A549 (cell line): ENCODE results near the gene CDK10. TPM values are rescaled to one million over a fixed set of nuclear protein-coding genes. Genes with fewer than 3 reads are reported as not detected.
A peak's percentile ranks its signal among the peaks of the same experiment; 100 is the strongest.

ENCODE experiments used
- ATAC-seq, 2 experiments: fragments of 200-7000 bp in 1 of 2; fragments of >200 bp in 1 of 2; cut with Nextera tagmentation in 1 of 2; cut with Tn5 transposase in 1 of 2; 3 replicates each; pipeline versions ENCODE4 v1.8.0 to v1.9.1; 2018 to 2020; ENCODE audit warnings: mild to moderate bottlenecking in 1 of 2, moderate library complexity in 1 of 2
- CTCF ChIA-PET: fragments of 300-600 bp; sonication (Branson Sonifier 250); formaldehyde crosslinking; extraction: SDS; loops from one replicate; lab custom pipeline; 2021; ENCODE audit warnings: antibody characterized with exemption, inconsistent platforms; lab: Yijun Ruan, JAX
- POLR2A ChIA-PET: fragments of 350-600 bp; formaldehyde crosslinking; extraction: SDS; loops from one replicate; lab custom pipeline; 2021; ENCODE audit warnings: antibody characterized with exemption, inconsistent platforms; lab: Yijun Ruan, JAX
- DNase-seq, 2 experiments: peaks; one replicate each; pipeline versions ENCODE4 v3.0.0 to v3.0.0-alpha.2; 2011 to 2016; ENCODE audit warnings: low read depth in 1 of 2, low spot score in 1 of 2
- FAIRE-seq: peaks from 2 replicates; lab custom pipeline; 2011; peaks lifted over from hg19 to GRCh38; lab: Jason Lieb, UNC
- H3K27ac ChIP-seq, 2 experiments: fragments of >200 bp; sonication (Bioruptor Twin); formaldehyde crosslinking; 3 replicates each; pipeline ENCODE4 v1.5.1; 2016 to 2017
- H3K4me1 ChIP-seq: fragments of >200 bp; sonication (Bioruptor Twin); formaldehyde crosslinking; 3 replicates; pipeline ENCODE4 v1.6.1; 2016
- H3K4me2 ChIP-seq: fragments of >200 bp; sonication (Bioruptor Twin); formaldehyde crosslinking; 3 replicates; pipeline ENCODE4 v1.6.1; 2016
- H3K4me3 ChIP-seq: fragments of >200 bp; sonication (Bioruptor Twin); formaldehyde crosslinking; 3 replicates; pipeline ENCODE4 v1.5.1; 2016
- H3K9me3 ChIP-seq: fragments of >200 bp; sonication (Bioruptor Twin); formaldehyde crosslinking; 3 replicates; pipeline ENCODE4 v1.6.1; 2016
- ATOH8 ChIP-seq: fragments of 250-450 bp; sonication (Bioruptor Pico); IDR thresholded peaks from 2 replicates; pipeline ENCODE4 v1.5.0; 2020; ENCODE audit warnings: low read depth, mild to moderate bottlenecking, moderate library complexity
- CBX8 ChIP-seq: fragments of 200-600 bp; sonication (generic); IDR thresholded peaks from 2 replicates; pipeline ENCODE4 v1.6.1; 2016
- CHD4 ChIP-seq: fragments of 200-600 bp; sonication (generic); IDR thresholded peaks from 2 replicates; pipeline ENCODE4 v1.6.1; 2016; ENCODE audit warnings: antibody characterized with exemption, mild to moderate bottlenecking, borderline replicate concordance
- E2F6 ChIP-seq: IDR thresholded peaks from 2 replicates; pipeline ENCODE4 v1.6.1; 2012; ENCODE audit warnings: low read depth, borderline replicate concordance
- EHMT2 ChIP-seq: fragments of 200-600 bp; sonication (generic); IDR thresholded peaks from 2 replicates; pipeline ENCODE4 v1.6.1; 2016; ENCODE audit warnings: antibody characterized with exemption, low read depth, mild to moderate bottlenecking, moderate library complexity
- FOSL2 ChIP-seq, 2 experiments: fragments of 450-650 bp in 1 of 2; fragments of >200 bp in 1 of 2; sonication (Bioruptor Twin) in 1 of 2; formaldehyde crosslinking; IDR thresholded peaks; 2 replicates each; pipeline versions ENCODE4 v1.5.0 to v1.6.1; 2016 to 2020; ENCODE audit warnings: mild to moderate bottlenecking in 1 of 2, moderate library complexity in 1 of 2
- HEYL ChIP-seq: fragments of 250-450 bp; sonication (Bioruptor Pico); IDR thresholded peaks from 2 replicates; pipeline ENCODE4 v1.8.0; 2021; ENCODE audit warnings: mild to moderate bottlenecking, moderate library complexity
- HMGXB4 ChIP-seq: fragments of 250-450 bp; sonication (Bioruptor Pico); IDR thresholded peaks from 2 replicates; pipeline ENCODE4 v1.5.0; 2021; ENCODE audit warnings: mild to moderate bottlenecking, moderate library complexity, borderline replicate concordance
- HOXB5 ChIP-seq: fragments of 250-450 bp; sonication (Bioruptor Pico); IDR thresholded peaks from 2 replicates; pipeline ENCODE4 v1.5.0; 2020; ENCODE audit warnings: mild to moderate bottlenecking, moderate library complexity
- JUN ChIP-seq, 2 experiments: fragments of >200 bp; sonication (Bioruptor Twin); formaldehyde crosslinking; IDR thresholded peaks; 2 replicates in 1 of 2; 3 replicates in 1 of 2; pipeline ENCODE4 v1.6.1; 2016 to 2017
- KDM1A ChIP-seq: fragments of 200-600 bp; sonication (generic); IDR thresholded peaks from 2 replicates; pipeline ENCODE4 v1.6.1; 2016; ENCODE audit warnings: low read depth, mild to moderate bottlenecking
- PBX3 ChIP-seq: IDR thresholded peaks from 2 replicates; pipeline ENCODE4 v1.6.1; 2012
- PHF8 ChIP-seq: fragments of 200-600 bp; sonication (generic); IDR thresholded peaks from 2 replicates; pipeline ENCODE4 v1.6.1; 2016; ENCODE audit warnings: low read depth, mild to moderate bottlenecking, antibody characterized with exemption, moderate library complexity, borderline replicate concordance
- POLR2A ChIP-seq: IDR thresholded peaks from 2 replicates; pipeline ENCODE4 v1.6.1; 2012; ENCODE audit warnings: mild to moderate bottlenecking, low read length
- RAD21 ChIP-seq, 2 experiments: fragments of >200 bp in 1 of 2; sonication (Bioruptor Twin) in 1 of 2; formaldehyde crosslinking in 1 of 2; IDR thresholded peaks in 1 of 2; conservative IDR thresholded peaks in 1 of 2; 2 replicates in 1 of 2; 3 replicates in 1 of 2; pipeline ENCODE4 v1.6.1; 2012 to 2018; ENCODE audit warnings: inconsistent platforms in 1 of 2
- RCOR1 ChIP-seq: fragments of 150-350 bp; IDR thresholded peaks from 2 replicates; pipeline ENCODE4 v1.6.1; 2014; ENCODE audit warnings: antibody characterized with exemption, low read length, low read depth
- REST ChIP-seq: fragments of 200-600 bp; sonication (generic); IDR thresholded peaks from 2 replicates; pipeline ENCODE4 v1.6.1; 2016; ENCODE audit warnings: antibody characterized with exemption, mild to moderate bottlenecking, moderate library complexity
- RFX5 ChIP-seq: fragments of 450-650 bp; IDR thresholded peaks from 2 replicates; pipeline ENCODE4 v1.7.1; 2014; ENCODE audit warnings: antibody characterized with exemption, mild to moderate bottlenecking, moderate library complexity
- RNF2 ChIP-seq: fragments of 200-600 bp; sonication (generic); IDR thresholded peaks from 2 replicates; pipeline ENCODE4 v1.6.1; 2016; ENCODE audit warnings: low read depth, mild to moderate bottlenecking, antibody characterized with exemption, moderate library complexity, borderline replicate concordance
- SREBF2 ChIP-seq: fragments of 450-650 bp; IDR thresholded peaks from 2 replicates; pipeline ENCODE4 v1.6.1; 2014; ENCODE audit warnings: mild to moderate bottlenecking, moderate library complexity
- ZC3H11A ChIP-seq: fragments of 450-650 bp; IDR thresholded peaks from 2 replicates; pipeline ENCODE4 v1.6.1; 2014; ENCODE audit warnings: antibody characterized with exemption, mild to moderate bottlenecking
- ZFP36 ChIP-seq: fragments of 450-650 bp; IDR thresholded peaks from 2 replicates; pipeline ENCODE4 v1.6.1; 2014; ENCODE audit warnings: borderline replicate concordance; ENCODE audit not compliant: partially characterized antibody
- WGBS: methylation state at CpG from one replicate; pipeline ENCODE4 v1.1.6; 2017; ENCODE audit errors: missing lambda C conversion rate; 5-methylcytosine and 5-hydroxymethylcytosine counted together
- polyA plus RNA-seq, 4 experiments: library from polyadenylated mRNA; depleted of rRNA in 3 of 4; stranded (reverse); fragments of >200 nt; fragmentation: RNase III in 1 of 4; extraction: RNeasy Plus Mini Kit Qiagen cat#74134 plus additional on column Dnase treatment in 1 of 4; gene quantifications; 2 replicates in 3 of 4; 3 replicates in 1 of 4; pipeline ENCODE4 v1.2.3, GENCODE V29; 2011 to 2017

The CDK10 gene
- polyA plus RNA-seq, 2 of the 4 experiments (the other 2 are of a cell fraction), result 35.9 to 55.3 TPM

GRCh38 chr16:89700649-89701424 lies 14.3 kb downstream of the CDK10 start (continued):
- TF ChIP-seq PBX3 (no peak), HOXB5 (CRISPR knock-in tag) (no peak), E2F6 (peak; percentile 40; the same call in 1 of the 2 replicates), ZFP36 (no peak), RNF2 (peak; percentile 51; the same call in 1 of the 2 replicates)
- TF ChIP-seq, all 56 proteins: peak for 3

GRCh38 chr16:89701425-89702406 lies 15.2 kb downstream of the CDK10 start, which contains the start of gene SPATA2L:
Gene SPATA2L (minus strand): TSS chr16:89701705. CDS start chr16:89701232, 473 bp downstream.
- Histone ChIP-seq H3K4me2 (peak within 1 kb of the TSS; percentile 98), H3K27ac (peak within 1 kb of the TSS; percentile 82 to 92), H3K9me3 (no peaks in the 10 kb centered on the region), H3K4me3 (peak within 1 kb of the TSS; percentile 69), H3K4me1 (peaks cover 12% of the 10 kb centered on the region)
- WGBS, result 2% methylated on average over 35 of the region's 97 CpGs
- DNase-seq (peak; percentile 92 to 95), ATAC-seq (peak; percentile 58 to 73), FAIRE-seq (no peak)
- CTCF ChIA-PET, result interaction anchor here (0.8 to 4.3 kb wide), 14 partner anchors 8 to 209 kb away, joined by 3 to 33 read pairs (median 8); partner anchors contain the start of gene SPIRE2
- POLR2A ChIA-PET, result interaction anchor here (0.7 to 2.6 kb wide), 3 partner anchors 10 to 161 kb away, joined by 4 to 24 read pairs (median 6); partner anchors contain the start of gene CDK10
- TF ChIP-seq ZC3H11A, result no peak
- TF ChIP-seq KDM1A, result no peak
- TF ChIP-seq RCOR1, result no peak
- peak; percentile 60 for TF ChIP-seq POLR2A
- TF ChIP-seq REST, result 0 out of 2 replicates have a peak, but pooled peaks have one; percentile 9
- TF ChIP-seq JUN (IDR thresholded peaks at IDR 0.05), result no peak; a peak in 1 of 5 replicates
- no peak for TF ChIP-seq FOSL2 (IDR thresholded peaks at IDR 0.05)
- TF ChIP-seq FOSL2 (CRISPR knock-in tag; IDR thresholded peaks at IDR 0.05), result no peak
- TF ChIP-seq PHF8, result peak; percentile 80; the same call in 1 of the 2 replicates
- TF ChIP-seq EHMT2, result no peak
- TF ChIP-seq CHD4, result no peak
- TF ChIP-seq PBX3, result no peak
- no peak for TF ChIP-seq RAD21 (conservative IDR thresholded peaks at IDR 0.05 in 1 of 2, IDR thresholded peaks at IDR 0.05 in 1 of 2)
- TF ChIP-seq HMGXB4 (CRISPR knock-in tag), result no peak
- no peak for TF ChIP-seq CBX8
- no peak for TF ChIP-seq RFX5
- TF ChIP-seq E2F6, result peak; percentile 42; the same call in 1 of the 2 replicates
- no peak for TF ChIP-seq HEYL (CRISPR knock-in tag)
- no peak for TF ChIP-seq SREBF2
- TF ChIP-seq ATOH8 (CRISPR knock-in tag), result 0 out of 2 replicates have a peak, but pooled peaks have one; percentile 35
